Stimulated activated naive CD4-positive, alpha-beta T cell treated with Interleukin-2 at 50 U/mL for 16 hours (primary cell): ENCODE measurements around the gene HPCAL1.

Experiments
- DNase-seq: peaks from one replicate; lab custom pipeline; 2025; lab: John Stamatoyannopoulos, UW

The HPCAL1 gene

GRCh38 chr2:10269711-10270610, 32.7 kb upstream of the HPCAL1 start:
- no peak for DNase-seq

DNA sequence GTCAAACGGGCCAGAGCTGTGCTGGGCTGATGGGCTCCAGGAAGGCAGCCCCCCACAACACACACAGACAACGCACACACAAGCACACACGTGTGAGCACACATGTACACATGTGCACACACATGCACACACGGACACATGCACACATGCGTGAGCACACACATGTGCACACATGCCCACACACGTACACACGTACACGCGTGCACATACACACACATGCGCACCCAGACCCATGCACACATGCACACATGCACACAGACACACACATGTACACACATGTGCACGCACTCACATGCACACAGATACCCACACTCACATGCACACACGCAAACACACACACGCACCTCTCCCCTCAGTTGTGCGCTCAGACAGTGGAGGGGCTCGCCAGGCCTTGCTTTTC, 31.2 kb upstream of the HPCAL1 start:
- no peak for DNase-seq

DNA sequence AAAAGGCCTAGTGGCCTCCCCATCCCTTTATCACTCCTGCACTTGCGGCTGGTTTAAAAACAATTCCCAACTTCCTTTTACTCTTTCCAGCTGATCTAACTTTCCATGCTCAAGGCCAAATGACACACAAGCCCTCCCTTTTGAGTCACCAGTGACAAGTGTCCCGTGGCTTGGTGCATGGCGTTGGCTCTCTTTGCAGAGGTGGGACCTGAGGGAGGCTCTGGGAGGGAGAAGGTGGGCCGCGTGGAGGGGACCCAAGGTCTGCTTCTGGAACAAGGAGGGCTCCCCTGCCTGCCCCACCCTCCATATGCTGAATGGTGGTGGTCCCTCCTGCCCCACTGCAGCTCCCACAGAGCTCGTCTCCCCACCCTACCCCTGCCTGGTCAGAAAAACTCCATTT, 30.8 kb upstream of the HPCAL1 start:
- DNase-seq: no peak

DNA sequence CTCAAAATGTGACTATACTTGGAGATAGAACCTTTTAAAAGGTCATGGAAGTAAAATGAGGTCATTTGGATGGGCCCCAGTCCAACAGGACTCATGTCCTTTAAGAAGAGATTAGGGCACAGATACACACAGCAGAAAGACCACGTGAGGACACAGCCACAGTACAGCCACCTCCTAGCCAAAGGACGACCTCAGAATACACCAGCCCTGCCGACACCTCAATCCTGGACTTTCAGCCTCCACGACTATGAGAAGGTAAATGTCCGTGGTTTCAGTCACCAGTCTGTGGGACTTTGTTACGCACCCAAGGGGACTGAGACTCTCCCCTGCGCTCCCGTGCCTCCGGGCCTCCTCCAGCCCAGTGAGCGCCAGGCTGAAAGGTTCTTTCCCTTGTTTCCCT, 30.2 kb upstream of the HPCAL1 start:
- DNase-seq: no peak

GRCh38 chr2:10273215-10274175, 29.2 kb upstream of the HPCAL1 start:
- no peak for DNase-seq

GRCh38 chr2:10274376-10274775, 28.3 kb upstream of the HPCAL1 start:
- DNase-seq: no peak

GRCh38 chr2:10274983-10275802, 27.5 kb upstream of the HPCAL1 start:
- DNase-seq: no peak

- no peak for DNase-seq
Observed at GRCh38 chr2:10276481-10277292, 26.0 kb upstream of the HPCAL1 start.

DNA sequence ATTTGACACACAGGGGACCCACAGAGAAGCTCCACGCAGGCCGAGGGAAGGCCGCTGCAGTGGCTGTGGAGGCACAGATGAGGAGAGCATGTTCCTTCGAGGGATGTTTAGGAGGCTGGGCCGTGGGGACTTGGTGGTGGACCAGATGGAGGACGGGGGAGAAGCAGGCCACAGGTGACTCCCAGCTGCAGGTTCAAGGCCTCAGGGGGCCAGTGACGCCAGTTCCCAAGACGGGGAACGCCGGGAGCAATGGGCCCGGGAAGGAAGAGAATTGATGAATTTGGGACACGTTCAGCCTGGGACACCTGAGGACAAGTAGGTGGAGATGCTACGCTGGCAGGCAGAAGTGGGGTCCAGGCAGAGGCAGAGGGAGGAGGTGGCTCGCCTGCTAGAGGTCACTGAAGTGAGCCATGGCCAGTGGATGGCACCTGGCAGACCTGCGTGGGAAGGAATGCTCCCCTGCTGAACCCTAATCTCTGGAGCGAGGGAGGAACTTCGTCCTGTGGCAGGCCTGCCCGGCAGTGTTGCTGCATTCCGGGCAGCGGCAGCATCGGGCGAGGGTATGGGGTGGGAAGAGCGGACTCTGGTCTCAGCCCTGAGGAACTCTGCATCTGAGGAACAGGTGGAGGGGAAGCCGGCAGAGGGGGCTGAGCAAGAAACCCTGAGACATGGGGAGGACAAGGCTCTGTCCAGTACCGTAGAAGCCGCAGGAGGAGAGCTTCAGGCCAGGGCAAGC, 25.2 kb upstream of the HPCAL1 start:
- DNase-seq: no peak

DNA sequence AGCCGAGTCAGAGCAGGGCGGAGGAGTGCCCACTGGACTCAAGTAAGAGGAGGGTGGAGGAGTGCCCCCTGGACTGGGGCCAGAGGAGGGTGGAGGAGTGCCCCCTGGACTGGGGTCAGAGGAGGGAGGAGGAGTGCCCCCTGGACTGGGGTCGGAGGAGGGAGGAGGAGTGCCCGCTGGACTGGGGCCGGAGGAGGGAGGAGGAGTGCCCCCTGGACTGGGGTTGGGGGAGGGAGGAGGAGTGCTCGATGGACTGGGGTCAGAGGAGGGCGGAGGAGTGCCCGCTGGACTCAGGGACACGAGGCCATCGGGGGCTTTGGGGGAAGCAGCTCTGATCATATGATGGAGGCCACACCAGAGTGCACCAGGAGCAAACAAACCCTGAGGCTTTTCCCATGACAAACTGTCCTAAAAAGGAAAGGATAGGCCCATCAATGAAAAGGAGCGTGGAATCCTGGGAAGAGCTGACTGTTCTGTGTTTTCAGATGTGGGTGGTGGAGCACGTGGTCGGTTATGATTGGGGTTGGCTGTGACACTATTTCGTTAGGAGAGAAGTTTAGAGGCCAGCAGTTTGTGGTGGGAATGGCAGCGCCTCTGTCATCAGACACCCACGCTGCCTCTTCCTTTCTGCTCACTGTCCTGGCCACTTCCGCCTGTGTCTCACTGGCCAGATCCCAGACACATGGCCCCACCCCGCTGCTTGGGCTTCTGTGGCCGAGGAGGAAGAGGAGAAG, 24.5 kb upstream of the HPCAL1 start:
- DNase-seq: peak; percentile 11

GRCh38 chr2:10278763-10279471, 23.8 kb upstream of the HPCAL1 start:
- DNase-seq: no peak

- no peak for DNase-seq
Observed at GRCh38 chr2:10279472-10279870, 23.2 kb upstream of the HPCAL1 start.

DNA sequence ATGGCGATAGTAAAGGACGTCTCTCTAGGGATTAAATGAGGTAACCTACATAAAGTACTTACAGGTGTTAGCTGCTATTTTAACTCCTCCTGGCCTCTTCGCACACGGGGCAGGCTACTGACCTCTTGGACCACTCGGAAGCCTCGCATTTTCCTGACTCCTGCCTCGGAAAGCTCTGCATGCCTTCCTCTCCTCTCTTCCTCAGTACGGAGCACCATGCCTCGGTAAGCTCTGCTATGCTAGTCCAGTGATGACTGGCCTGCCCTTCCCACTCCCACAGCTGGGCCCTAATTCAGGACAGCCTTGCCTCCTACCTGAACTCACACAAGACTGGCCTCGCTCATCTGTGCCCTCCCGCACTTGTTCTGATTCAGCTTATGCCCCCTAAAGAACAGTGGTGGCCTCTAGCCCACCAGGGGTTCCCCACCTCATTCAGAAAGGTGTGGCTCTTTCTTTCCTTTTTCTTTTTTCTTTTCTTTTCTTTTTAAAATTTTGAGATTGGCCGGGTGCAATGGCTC, 22.7 kb upstream of the HPCAL1 start:
- DNase-seq: no peak

DNA sequence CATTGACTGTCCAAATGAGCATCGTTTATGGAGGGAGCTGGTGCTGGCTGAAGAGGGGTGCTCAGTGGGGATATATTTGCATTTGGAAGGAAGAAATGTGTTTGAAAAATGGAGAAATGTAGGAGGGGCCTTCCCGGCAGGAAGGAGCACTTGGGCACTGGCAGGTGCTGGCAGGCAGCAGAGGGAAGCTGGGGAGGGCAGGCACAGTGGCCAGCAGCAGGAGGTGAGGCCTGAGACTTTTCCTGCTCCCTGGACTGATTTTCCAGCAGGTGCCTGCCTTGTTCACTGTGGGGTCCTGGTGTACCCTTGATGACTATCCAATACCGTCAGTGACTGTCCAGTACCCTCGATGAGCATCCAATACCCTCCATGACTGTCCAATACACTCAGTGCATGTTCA, 20.8 kb upstream of the HPCAL1 start:
- no peak for DNase-seq

GRCh38 chr2:10282611-10283105, 20.0 kb upstream of the HPCAL1 start:
- no peak for DNase-seq

GRCh38 chr2:10283106-10284062, 19.3 kb upstream of the HPCAL1 start:
- DNase-seq: no peak

DNA sequence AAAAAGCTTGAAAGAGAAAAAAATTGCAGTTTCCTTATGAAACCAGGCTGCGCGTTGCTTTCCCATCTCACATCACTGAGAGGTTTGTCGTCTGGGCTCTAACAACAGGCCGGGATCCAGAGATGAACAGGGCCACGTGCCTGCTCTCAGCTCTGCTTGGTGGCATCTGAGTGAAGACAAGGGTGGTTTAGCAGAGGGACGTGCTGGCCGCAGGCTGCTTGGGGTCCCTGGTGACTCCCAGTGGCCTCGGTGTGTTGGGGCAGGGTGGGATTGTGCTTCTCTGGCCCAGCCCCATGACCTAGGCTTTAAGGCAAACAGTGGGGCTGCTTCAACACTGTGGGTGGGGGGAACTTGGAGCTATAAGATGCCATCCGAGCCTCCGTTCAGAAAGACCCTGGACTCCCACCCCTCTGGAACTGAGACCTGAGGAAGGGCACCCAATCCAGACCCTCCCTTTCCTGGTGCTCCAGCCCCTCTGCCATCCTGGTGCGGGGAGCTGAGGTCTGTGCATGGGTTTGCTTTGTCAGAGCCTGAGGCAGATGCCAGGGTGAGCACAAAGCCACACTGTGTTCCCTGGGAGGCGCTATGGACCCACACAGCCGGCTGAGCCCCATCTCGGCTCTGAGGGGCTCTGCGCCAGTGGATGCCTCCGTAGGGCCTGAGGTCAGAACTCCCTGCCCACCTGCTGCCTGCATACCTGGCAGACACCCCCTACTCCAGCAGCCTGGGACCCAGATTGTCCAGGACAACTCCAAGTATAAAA, 18.4 kb upstream of the HPCAL1 start:
- no peak for DNase-seq
